NCI-H226 (cell line): ENCODE data around the gene TP53I13.

ENCODE experiments used
- DNase-seq: peaks from one replicate; pipeline ENCODE4 v3.0.0-alpha.2; 2015

Gene TP53I13

GRCh38 chr17:29595107-29595942 lies 26.8 kb downstream of the TP53I13 start:
- DNase-seq, result no peak

DNA sequence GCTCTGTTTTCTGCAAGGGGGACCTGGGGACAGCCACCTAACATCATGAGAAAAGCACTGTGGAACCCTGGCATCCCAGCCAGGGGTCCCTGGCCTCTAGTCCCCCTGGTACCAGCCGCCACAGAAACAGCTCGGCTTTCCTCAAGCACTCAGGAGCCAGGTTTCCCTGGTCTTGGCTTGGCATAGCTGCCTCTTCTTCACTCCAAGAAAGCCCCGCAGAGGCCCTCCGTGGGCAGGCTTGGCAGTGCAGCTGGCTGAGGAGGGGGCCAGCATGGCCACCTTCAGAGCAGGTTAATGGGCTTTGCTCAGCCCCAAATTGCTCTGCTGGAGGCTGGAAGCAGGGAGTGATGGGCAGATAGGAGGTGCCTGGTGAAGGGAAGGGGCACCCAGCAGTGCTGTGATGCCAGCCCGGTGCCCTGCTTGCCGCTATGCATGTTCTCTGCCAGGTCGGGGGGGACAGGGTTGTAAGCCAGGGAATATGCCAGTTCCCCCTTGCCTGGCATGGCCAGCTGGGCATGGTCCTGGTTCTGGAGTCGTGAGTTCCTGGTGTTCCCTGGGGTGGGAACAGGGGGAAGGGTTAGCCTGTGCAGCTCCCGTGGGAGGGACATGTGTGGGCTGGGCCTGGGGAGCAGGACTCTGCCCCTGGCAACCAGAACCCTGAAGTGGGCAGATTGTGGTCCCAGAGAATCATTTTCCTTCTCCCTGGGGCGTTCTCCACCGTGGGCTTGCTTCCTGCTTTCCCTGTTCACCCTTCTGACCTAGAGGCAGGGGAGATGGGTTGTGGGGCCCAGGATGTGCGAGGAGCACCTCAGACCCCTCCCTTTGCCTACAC lies 27.7 kb downstream of the TP53I13 start:
- no peak for DNase-seq

DNA sequence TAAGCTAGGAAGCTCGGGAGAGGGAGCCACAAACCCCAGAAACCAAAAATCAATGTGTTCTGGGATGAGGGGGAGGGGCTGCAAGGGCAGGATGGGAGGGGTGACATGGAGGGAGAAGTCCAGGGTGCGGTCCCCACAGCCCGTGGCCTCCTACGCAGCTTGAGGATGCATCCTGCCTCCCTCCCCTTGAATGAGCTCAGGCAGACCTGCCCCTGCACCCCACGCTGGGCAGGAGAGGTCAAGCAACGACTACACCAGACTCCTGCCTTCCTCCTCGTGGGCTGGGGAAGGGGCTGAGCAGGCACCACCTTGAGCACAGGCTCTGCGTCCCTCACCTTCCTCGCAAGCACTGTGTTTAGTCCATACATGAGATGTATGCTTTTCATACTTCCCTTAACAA lies 28.3 kb downstream of the TP53I13 start:
- no peak for DNase-seq

- DNase-seq, result no peak
These were observed 29.1 kb downstream of the TP53I13 start for GRCh38 chr17:29597361-29598172.

DNA sequence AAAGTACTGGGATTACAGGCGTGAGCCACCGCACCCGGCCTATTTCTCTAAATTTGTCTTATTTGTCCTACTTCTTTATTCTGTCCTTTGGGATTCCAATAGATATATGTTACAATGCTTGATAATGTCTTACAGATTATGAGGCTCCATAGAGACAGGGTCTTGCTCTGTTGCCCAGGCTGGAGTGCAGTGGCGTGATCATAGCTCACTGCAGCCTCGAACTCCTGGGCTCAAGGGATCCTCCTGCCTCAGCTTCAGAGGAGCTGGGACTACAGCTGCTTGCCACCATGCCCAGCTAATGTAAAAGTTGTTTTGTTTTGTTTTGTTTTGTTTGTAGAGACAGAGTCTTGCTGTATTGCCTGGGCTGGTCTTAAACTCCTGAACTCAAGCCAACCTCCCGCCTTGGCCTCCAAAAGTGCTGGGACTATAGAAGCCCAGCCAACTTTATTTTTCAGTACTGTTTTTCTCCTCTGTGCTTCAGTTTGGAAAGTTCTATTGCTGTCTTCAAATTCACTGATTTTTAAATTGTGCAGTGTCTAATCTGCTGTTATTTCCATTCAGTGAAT lies 34.7 kb downstream of the TP53I13 start:
- DNase-seq, result no peak

DNA sequence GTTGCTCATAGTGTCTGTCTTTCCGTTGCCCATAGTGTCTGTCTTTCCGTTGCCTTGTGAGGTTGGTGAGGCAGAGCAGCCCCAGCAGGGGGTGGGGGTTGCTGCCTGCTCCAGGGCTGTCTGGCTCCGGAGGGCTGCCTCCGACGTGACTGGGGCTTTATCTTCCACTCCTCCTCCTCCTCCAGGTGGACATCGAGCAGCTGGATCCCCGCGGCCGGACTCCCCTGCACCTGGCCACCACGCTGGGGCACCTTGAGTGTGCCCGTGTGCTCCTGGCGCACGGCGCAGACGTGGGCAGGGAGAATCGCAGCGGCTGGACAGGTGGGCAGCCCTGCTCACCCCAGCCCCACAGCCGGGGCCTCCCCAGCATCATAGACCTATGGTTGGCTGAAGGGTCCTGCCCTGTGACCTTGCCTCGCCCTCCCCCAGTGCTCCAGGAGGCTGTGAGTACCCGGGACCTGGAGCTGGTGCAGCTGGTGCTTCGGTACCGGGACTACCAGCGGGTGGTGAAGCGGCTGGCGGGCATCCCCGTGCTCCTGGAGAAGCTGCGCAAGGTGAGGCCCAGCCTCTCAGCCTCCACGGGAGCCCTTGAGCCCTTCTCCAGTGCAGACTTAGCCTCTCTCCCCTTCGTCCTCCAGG lies 39.2 kb downstream of the TP53I13 start:
- no peak for DNase-seq

- DNase-seq, result no peak
These were observed 40.5 kb downstream of the TP53I13 start for GRCh38 chr17:29608986-29609385.

DNA sequence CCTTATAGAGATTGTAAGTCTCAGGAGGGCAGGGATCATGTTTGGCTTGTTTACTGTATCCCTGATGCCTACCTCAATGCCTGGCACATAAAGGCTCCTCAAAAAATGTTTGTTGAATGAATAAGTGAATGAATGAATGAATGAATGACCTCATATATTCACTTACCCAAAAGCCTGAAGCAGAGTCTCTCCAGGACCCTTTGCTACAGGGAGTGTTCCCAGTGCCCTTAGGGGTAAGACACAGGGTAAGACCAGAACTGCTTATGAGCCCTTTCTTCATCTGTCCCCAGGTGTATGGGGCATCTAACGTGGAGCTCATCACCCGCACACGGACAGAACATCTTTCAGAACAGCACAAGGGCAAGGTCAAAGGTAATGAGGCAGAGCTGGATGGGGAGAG lies 41.9 kb downstream of the TP53I13 start:
- no peak for DNase-seq

GRCh38 chr17:29611351-29612093 lies 43.0 kb downstream of the TP53I13 start:
- no peak for DNase-seq

DNA sequence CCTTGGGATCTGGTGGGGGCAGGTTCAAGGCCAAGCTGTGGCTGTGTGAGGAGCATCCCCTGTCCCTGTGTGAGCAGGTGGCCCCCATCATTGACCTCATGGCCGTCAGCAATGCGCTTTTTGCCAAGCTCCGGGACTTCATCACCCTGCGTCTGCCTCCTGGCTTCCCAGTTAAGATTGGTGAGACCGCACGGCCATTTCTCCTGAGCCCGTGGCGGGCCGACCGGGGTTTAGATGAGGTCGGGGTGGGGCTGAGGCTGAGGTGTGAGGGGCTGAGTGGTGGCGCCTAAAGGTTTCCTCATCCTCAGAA lies 43.5 kb downstream of the TP53I13 start:
- no peak for DNase-seq

- no peak for DNase-seq
These were observed 44.1 kb downstream of the TP53I13 start for GRCh38 chr17:29612404-29613280.

GRCh38 chr17:29613352-29613837 lies 44.9 kb downstream of the TP53I13 start:
- no peak for DNase-seq

- no peak for DNase-seq
These were observed 45.4 kb downstream of the TP53I13 start for GRCh38 chr17:29613856-29614255.

DNA sequence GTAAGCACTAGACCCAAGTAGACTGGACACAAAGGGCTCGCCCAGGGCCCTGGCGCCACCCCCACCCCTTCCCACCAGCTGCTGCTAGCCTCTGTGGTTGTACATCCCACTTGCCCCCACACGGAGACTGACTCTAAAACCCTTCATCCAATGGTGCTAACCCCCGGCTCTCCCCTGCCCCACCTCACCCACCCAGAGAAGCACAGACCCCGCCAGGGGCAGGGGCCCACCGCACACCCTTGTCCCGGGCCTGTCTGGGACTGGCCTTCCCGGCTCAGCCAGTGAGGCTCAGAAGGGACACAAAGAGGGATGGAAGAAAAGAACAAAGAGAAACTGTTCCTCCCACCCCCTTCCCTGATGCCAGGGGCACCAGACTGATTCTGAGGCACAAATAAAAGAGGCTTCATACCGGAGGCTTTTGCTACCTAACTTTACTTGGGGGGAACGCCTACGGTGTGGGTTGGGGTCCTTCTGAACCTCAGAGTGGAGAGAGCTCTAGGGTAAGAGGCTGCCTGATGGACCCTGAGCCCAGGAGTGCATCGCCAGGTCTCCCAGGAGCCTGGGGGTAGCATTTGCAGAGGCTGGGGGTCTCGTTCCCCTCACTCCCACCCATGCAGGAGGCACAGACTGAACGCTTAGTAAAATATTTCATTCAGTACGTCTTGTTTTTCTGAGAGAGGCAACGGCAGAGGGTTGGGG lies 46.0 kb downstream of the TP53I13 start:
- no peak for DNase-seq

GRCh38 chr17:29615048-29615385 lies 46.5 kb downstream of the TP53I13 start:
- DNase-seq, result no peak

- no peak for DNase-seq
These were observed 47.2 kb downstream of the TP53I13 start for GRCh38 chr17:29615492-29616299.

GRCh38 chr17:29616300-29617048 lies 48.0 kb downstream of the TP53I13 start:
- no peak for DNase-seq

GRCh38 chr17:29617125-29617480 lies 48.6 kb downstream of the TP53I13 start:
- DNase-seq, result no peak
